GM18909 (cell line): ENCODE data around the gene TGM3.

ENCODE experiments used
- ATAC-seq: cut with Tn5 transposase; IDR thresholded peaks from one replicate; pipeline ENCODE4 v1.9.1; 2021; ENCODE audit warnings: mild to moderate bottlenecking; ENCODE audit not compliant: unreplicated experiment, poor library complexity

TGM3 gene

DNA sequence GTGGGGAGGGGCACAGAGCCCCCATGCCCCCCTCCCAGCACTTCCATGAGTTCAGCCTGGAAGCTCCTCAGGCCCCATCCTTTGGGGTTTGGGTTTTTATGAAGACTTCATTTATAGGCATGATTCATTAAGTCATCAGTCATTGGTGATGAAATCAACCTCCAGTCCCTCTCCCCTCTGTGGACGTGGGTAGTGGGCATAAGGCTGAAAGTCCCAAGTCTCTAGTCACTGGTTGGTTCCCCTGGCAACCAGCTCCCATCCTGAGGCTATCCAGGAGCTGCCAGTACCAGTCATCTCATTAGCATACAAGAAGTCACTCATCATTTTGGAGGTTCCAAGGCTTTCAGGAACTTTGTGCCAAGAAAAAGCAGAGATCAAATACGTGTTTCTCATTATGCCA is 9.2 kb downstream of the TGM3 start:
- no peak for ATAC-seq

DNA sequence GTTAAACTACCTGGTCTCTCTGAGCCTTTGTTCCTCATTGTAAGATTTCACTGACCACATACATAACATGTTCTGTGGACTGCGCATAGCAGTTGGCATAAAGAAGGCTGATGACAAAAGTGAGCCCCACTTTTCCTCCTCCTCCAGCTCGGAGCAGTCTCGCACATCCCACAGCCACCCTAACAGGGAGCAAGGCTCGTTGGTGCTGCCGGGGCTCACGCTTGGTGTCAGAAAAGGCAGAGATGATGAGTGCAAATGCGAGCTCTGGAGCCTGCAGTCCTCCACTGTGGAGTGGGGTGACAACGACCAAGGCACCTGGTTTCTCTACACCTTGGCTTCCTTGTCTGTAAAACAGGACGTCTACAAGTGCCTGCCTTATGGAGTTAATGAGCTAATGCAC is 9.7 kb downstream of the TGM3 start:
- no peak for ATAC-seq

DNA sequence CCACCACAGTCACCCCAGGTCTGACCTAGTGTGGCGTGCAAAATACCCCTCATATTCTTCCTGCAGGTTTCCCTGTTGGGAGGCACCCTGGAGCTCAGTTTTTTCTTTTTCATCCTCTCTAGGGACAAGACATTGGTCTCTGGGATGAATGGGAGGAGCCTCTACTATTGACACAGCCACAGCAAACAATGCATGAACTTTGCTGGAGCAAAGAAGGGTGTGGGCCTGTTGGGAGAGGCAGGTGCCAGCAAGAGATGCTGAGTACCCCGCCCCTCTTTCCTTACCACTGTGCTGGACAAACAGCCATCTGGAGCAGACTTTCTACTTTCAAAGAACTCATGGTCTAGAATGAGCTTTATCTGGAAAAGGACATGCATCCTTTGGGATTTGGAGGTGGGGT is 10.1 kb downstream of the TGM3 start:
- no peak for ATAC-seq

DNA sequence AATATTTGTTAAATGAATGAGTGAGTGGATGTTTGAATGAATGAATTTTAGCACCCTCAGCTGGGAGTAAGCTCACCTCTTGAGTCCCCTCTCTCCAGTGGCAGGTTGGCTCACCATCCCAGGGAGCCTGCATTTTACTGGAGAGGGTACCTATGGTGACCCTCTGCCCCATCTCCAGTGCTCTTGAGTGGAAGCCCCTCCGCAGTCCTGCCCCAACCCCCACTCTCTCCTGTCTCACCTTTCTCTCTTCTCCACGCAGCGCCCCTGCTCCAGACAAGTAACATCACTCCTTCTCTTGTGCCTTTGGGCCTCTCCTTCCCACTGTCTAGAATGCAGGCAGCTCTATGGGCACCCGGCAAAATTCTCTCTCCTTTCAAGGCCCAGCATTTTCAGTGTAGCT is 11.3 kb downstream of the TGM3 start:
- no peak for ATAC-seq

DNA sequence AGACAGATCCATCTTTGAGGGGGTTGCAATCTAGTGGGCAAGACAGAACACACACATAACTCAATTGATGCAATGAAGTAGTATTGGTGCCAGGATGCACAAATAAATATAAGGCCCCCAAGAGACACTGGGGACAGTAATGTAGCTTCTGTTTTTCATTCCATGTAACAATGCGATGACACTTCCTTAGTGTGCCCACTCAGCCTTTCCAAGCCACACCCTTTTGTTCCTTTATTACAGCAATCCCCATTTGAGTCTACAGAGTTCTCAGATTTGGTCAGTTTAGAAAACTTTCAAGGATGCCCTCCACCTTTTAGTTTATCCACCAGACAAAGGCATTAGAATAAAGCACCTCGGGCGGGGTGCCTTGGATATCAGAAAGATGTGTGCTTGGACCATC is 15.5 kb downstream of the TGM3 start:
- ATAC-seq = no peak

DNA sequence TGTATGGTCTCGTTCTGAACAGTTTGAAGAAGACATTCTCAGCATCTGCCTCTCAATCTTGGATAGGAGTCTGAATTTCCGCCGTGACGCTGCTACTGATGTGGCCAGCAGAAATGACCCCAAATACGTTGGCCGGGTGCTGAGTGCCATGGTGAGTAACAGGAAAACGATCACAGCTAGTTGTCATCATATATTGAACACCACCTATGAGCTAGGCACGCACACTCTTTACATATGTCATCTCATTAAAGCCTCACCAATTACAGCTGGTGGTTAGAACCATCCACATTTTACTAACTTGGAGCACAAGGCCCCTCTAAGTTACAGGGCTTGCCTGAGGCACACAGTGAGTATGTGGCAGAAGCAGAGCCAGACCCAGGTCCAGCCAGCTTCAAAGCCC is 17.1 kb downstream of the TGM3 start:
- no peak for ATAC-seq

DNA sequence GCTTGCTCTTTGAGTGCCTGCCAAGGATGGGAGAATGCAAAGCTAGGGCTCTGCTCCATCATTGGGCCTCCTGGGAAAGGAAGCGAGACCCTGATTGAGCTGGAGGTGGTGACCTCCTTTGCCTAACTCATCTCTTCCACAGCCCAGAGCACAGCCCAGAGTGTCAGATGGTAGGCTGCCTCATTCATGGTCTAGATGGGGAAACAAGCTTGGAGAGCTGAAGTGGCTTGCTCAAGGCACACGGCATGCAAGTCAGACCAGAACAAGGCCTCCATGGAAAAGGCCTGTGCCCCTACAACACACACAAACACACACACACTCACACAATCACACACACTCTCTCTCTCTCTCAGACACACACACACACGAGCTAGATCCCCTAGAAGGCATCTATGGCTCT is 17.5 kb downstream of the TGM3 start:
- ATAC-seq = no peak

DNA sequence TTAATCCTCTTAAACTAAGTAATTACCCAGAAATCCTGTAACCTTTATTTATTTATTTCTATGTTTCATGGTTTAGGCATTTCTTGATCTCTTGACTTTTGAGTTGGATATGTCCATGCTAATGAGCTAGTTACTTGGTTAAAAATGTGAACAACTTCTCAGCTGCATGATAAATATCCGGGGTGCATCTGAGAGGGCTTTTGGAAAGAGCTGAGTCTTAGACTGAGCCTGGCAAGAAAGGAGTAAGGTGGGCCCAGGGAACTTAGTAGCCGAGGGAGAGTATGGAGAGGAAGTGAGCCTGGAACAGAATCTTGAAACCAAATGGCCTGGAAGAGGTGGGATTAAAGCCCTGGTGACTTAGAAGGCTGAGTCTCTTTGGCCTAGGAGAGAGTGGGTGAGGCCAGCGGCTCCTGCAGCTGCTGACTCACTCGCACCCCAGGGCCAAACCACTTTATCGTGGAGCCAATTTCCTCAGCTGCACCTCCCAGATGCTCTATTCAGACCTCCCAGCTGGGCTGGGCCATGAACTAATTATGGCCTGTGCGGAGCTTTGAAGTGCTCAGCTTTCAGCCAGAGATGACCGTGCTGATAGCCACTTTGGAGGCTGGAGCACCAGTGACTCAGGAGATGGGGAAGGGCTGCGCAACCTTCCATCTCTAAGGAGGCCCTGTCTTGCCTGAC is 19.1 kb downstream of the TGM3 start:
- no peak for ATAC-seq

DNA sequence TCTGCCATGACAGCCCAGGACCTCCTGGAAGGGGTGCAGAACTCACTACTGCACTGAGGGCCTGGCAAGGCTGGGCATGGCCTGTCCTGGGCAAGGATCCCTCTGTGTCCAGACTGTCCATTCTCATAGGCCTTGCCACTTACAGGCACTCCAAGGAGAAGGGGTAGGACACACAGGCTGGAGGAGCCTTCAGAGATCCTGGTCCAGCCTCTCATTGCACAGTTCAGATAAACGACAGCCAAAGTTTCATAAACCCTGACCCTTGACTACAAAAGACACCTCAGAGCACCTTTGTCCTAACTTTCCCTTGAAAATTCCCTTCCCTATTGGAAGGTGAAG is 19.6 kb downstream of the TGM3 start:
- no peak for ATAC-seq

DNA sequence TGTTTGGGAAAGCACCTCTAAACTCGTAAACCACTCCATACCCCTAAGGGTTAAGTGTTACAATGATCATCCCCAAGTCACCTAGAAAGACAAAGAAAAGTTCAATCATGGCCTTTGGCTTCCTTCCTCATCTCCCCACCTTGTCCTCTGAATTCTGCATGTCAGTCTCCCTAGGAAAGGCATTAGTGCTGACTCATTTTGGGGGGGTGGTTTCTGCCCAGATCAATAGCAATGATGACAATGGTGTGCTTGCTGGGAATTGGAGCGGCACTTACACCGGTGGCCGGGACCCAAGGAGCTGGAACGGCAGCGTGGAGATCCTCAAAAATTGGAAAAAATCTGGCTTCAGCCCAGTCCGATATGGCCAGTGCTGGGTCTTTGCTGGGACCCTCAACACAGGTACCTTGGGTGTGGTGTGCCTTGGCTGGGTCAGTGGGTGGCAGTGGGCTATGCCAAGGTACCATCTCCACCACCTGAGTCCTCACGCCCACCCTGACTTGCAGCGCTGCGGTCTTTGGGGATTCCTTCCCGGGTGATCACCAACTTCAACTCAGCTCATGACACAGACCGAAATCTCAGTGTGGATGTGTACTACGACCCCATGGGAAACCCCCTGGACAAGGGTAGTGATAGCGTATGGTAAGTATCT is 21.2 kb downstream of the TGM3 start:
- no peak for ATAC-seq

DNA sequence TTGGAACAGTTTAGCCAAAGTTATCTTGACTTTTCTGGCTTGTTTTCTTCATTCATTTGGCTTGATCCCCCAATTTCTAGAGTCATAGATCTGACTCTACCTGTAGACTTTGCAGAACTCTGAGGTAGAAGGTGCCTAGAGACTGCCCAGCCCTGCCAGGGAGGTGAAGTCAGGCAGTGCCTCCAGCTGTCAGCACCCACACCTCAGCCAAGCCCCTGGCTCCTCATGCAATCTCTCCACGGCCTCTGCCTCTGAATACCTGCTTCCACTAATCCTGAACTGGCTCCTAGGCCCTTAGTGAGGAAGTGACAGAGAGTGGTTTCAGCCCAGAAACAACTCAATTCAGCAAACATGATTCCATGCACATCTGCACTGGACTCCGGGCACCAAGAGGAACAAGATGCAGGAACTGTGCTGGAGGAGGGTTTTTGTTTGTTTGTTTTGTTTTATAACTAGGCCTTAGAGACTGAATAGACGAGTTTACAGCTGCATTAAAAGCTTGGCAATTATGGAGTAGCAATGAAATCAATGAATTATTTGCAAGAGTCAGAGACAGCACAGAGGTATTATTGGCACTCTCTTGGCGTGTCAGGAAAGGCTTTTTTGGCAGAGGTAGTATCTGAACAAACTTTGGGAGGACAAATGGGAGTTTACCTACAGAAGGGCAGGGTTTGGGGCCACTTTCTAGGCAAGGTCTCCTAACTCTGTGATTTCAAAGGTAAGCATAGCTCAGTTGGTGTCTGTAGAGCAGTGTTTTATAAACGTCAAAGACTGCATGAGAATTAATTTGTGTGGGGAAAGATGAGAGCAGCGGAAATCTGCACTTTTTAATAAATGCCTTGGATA is 25.2 kb downstream of the TGM3 start:
- no peak for ATAC-seq

DNA sequence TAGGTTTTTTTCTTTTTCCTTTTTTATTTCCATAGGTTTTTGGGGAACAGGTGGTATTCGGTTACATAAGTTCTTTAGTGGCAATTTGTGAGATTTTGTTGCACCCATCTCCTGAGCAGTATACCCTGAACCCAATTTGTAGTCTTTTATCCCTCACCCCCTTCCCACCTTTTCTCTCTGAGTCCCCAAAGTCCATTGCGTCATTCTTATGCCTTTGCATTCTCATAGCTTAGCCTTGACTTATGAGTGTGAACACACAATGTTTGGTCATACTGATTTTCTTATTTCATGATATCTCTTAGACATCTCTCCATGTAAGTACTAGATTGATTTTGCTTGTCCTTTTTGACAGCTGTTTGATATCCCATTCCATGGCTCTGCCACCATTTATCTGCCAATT is 27.2 kb downstream of the TGM3 start:
- ATAC-seq = no peak

DNA sequence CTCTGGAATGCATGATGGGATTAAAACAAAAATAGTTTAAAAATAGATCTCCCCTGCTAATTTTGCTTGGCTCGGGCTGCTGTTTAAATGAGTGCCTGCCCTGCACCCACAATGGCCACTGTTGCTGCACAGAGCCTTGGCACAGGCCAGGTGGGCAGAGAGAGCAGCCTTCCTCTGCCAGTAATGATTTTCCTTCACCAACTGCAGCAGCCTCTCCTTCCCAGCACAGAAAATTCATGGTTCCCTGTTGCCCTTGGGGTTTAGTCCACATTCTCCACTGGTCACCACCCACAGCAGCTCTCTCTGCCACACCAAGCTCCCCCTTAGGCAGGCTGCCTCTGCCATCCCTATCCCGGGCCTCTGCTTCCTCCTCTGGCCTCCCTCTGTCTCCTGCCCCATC is 30.2 kb downstream of the TGM3 start:
- no peak for ATAC-seq

DNA sequence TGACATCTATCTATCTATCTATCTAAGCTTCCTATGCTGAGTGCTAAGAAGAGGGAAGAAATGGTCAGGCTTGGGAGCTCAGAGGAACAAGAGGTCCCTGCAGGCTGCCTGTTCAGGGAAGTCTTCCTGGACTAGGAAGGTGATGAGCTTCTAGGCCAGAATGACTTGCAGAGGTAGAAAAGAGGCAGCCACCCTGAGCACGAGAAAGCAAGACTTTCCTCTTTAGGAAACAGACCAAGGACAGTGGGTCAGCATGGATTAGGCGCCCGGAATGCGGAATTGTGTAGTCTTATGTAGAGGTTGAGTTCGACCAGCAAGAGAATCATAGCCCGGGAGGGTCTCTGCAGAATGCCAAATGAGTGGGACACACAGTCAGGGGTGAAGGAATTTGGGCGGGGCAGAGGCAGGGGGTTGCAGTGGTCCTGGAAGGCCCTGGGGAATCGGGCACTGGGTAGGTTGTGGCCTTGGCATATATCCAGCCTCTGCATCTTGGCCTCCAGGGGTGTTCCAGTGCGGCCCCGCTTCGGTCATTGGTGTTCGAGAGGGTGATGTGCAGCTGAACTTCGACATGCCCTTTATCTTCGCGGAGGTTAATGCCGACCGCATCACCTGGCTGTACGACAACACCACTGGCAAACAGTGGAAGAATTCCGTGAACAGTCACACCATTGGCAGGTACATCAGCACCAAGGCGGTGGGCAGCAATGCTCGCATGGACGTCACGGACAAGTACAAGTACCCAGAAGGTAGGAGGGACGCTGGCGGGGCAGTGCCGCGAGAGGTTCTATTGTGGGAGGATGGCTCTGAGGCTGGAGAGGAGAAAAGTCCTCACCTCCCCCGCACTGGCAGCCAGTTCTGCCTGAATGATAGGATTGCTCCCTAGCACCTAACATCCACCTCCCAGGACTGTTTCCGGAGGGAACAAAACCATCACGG is 32.1 kb downstream of the TGM3 start:
- ATAC-seq = no peak

DNA sequence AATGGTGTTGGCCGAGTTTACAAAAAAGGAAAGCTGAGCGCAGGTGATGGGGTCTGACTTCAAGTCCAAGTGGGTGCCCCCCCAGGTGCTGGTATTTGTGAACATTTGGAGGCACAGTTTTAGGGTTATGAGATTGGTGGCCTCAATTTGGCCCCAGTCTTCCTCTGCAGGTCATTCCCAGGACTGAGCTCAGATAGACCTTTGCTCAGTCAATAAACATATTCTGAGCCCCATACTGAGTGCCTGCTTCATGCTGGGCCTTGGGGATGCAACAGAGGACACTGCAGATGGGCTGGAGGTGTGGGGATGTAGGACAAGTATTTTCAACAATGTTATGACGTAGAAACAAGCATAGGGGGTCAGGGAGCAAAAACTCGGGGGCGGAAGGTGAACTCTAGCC is 33.5 kb downstream of the TGM3 start:
- ATAC-seq = no peak

DNA sequence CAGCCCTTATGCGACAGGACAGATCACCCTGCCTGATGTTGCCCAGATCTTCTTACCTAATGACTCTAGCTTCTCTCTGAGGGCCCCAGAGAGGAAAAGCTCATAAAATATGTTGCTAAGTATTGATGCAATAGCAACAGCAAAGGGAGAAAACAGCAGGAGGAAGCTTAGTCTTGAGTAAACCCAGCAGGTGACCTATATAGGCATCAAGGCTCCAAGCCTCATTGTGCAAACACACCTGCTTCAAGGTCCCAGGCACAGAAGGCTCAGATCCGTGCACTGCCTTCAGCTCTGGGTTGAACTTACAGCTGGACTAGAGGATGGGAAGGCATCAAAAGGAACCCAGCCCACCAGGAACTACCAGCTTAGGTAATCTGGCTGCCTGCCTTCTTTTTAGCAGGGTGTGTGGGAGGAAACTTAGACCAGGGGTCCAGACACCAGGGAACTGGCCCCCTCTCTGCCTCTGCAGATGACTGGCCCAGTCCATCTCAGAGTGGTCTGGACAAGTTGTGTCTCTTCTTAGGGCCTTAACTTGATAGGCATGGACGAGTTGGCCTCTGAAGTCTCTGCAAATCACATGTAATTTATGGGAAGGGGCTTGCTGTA is 34.4 kb downstream of the TGM3 start:
- no peak for ATAC-seq

DNA sequence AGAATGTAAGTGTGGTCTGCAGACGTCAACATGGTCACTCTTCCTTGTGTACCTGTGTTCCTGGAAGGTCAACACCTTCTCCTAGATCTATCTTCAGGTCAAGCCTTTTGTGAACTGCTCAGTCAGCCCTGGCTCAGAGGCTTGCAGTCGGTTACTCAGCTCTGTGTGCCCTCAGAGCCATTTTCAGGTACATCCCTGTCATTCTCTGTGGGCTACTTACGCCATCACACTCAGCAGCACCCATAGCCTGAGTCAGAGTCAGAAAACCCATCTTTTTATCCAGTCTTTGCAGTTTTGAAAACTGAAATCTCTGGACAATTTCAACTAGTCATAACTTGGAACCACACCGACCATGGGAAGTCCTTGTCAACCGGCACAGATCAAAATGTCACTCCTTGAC is 35.3 kb downstream of the TGM3 start:
- no peak for ATAC-seq

DNA sequence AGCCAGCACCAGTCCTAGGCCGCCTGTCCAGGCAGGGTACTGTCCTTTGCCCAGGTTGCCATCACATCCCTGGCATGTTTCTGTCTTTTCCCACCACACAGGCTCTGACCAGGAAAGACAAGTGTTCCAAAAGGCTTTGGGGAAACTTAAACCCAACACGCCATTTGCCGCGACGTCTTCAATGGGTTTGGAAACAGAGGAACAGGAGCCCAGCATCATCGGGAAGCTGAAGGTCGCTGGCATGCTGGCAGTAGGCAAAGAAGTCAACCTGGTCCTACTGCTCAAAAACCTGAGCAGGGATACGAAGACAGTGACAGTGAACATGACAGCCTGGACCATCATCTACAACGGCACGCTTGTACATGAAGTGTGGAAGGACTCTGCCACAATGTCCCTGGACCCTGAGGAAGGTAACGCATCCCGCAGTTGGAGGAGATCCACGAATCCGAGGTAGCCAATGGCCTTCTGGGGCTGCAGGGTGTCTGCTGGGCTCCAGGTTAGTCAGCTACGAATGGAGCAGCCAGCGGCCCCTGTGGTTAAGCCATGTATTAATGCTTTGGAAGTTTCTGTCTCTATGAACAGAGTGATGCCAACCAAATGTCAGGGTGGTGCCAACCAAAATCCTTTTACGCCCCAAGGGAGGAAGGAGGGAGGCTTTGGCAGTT is 36.2 kb downstream of the TGM3 start:
- no peak for ATAC-seq

DNA sequence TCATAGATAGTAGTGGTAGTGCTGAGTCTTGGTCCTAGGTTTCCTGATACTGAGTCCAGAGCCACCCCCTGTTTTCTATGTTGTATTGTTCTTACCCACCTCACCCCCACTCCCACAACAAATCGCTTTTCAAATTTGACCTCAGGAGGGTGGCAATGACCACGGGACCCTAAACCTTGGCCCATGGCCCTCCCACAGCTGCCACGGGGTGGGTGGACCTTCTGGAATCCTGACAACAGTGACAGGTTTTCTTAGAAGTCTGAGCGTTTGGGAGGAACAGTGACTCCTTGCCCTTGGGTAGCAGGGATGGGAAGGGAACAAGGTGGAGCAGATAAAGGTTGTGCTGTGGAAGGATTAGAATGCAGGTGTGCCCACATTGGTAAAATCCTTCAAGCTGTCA is 36.9 kb downstream of the TGM3 start:
- no peak for ATAC-seq

DNA sequence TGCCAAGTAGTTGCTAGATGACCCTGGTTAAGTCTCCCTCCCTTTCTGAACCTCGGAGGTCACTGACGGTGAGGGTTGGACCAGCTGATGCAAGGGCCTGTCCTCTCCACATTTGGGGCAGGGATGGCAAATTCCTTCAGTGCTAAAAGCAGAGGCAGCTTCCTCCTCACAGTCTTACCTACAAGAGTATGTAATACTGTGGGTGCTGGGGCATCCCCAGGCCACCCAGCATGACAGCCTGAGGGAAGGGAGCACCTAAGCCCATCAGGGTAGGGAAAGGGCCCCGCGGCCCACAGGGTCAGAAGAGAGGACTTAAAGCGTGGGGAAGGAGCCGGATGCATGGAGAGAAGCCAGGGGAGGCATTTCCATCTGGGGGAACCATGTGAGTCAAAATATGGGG is 38.0 kb downstream of the TGM3 start:
- no peak for ATAC-seq
